NCI-H2081 treated with DMSO at 0.1 percent for 48 hours (cell line): ENCODE measurements around the gene RANBP3L.

ENCODE experiments used
- DNase-seq: peaks from one replicate; lab custom pipeline; 2025; lab: John Stamatoyannopoulos, UW

Gene RANBP3L

DNA sequence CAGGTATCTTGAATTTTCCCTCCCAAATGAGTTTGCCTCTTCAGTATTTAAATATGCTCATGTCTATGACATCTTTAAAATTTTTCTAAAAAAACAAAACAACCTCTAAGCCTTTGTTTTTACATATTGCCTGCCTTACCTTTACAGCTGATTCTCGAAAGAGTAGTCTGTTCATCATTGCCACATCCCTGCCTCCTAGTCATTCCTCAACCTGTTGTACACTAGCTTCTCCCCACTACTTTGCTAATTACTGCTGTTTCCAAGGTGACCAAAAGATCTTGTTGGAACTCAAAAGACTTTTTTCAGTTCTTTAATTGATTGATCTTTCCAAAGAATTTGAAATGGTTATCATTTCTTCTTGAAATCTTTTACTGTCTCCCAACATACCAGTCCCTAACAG, 58.0 kb downstream of the RANBP3L start:
- DNase-seq, result no peak

DNA sequence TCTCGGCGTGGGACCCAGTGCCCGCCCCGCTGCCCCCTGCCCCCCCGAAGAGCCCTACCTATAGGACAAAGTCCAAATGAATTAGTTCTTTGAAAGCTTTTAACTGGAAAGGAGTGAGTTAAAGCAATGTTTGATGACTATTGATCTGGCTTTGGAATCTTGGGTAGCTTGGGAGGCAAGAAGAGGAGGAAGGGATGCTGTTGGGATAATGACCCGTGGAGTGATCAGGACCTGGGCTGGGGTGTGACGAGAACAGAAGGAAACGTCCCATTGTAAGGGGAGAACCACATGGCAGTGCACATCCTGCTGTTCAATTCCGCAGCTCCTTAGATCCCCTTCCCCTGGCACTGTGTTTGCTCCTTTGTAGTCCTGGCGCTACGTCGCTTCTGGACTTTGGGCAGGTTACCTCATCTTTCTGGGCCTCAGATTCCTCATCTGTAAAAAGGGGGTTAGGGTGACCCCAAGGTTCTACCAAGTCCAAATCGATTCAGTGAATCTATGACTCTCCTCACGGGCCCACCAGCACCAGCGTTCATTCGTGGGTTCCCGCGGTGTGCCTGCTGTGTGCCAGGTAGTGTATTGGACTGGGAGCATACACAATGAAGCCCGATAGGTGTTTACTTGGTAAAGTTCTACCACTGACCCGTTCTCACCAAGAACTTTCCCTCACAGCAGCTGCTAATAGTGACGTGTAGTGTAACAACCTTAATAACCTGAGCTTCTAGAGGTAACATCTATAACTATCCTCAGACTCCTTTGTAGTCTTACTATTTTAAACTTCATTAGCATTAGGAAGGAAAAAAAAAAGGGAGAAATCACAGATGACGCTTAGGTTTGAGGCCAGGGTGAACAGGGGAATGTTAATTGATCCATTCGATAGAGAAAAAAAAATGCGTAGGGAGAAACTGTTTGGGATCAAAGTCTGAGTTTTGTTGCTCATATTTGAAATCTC, 58.9 kb downstream of the RANBP3L start:
- DNase-seq, result no peak

DNA sequence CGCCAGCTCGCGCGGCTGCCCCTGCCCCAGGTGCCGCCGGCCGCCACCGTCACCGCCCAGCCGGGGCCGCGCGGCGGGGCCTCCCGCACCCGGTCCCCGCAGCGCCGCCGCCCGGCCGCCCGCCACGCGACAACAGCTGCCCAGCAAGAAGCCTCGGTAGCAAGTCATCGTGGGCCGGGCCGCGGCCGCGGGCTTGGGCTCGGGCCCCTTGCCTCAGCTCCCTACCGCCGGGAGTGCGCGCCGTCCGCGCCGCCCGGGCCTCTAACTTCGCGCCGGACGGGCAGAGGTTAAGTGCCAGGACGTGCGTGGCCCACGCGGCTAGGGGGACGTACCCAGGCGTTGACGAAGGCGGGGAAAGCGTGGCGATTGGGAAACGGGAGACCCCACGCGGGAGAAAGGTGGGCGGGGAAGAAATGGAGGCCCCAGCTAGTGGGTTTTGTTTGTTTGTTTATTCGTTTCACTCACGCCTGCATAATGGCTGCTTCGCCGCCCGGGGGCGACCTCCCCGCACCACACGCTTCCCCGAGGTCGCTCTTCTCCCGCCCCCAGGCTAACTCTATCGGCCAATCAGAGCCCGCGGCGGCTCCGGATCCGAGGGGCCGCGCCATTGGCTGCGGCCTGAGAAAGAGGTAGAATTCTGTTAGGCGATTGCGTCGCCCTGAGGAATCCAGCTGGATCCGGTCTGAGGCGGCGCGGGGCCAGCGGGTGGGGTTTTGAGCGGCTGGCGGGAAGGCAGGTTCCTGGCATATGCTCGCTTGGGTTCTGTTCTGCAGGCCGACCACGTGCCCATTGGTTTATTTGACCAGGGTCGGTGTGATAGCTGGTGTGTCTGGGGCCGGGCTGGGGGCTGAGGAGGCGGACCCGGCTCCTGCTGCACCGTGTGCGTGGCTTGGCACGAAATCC, 59.8 kb downstream of the RANBP3L start, which contains the start of gene NADK2:
TSS of gene NADK2 (minus strand) at position 295 of the 903 bp plus-strand sequence. CDS start at position 168, 127 bp downstream.
- peak; percentile 96 for DNase-seq

DNA sequence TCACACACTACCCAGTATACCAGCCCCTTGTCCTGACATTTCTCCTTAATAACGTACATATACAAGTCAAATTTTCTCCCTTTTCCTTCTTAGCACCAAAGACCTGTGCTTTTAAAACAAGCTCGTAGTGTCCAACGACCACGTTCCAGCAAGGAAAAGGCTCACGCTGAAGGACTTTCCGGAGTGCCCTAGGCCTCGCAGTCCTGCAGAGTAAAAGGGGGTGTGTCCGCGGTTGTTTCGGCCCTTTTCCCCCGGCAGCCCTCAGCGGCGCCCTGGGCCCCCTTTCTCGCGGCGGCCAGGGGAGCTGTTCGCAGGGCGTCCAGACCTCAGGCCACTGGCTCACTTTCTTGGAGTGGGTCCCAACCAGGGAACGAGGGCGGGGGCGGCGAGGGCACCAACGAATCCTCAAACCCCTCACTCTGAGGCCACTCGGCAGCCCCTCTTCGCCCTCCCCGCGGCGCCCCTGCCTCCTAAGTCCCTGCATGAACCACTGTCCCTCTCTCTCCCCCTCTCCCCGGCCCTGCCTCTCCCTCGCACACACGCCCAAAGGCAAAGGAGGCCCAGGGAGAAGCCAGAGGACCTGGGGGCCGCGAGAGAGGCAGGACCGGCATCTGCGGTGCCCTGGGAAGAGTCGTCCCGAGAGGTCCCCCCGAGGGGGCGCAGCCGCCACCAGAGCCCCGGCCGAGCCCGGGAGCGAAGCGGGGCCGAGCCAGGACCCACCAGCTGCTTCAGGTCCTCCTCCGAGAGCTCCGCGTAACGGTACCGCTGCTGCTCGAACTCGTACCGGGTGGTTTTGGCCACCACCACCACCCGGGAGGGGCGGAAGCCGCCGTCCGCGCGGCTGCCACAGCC, 60.7 kb downstream of the RANBP3L start:
- no peak for DNase-seq

DNA sequence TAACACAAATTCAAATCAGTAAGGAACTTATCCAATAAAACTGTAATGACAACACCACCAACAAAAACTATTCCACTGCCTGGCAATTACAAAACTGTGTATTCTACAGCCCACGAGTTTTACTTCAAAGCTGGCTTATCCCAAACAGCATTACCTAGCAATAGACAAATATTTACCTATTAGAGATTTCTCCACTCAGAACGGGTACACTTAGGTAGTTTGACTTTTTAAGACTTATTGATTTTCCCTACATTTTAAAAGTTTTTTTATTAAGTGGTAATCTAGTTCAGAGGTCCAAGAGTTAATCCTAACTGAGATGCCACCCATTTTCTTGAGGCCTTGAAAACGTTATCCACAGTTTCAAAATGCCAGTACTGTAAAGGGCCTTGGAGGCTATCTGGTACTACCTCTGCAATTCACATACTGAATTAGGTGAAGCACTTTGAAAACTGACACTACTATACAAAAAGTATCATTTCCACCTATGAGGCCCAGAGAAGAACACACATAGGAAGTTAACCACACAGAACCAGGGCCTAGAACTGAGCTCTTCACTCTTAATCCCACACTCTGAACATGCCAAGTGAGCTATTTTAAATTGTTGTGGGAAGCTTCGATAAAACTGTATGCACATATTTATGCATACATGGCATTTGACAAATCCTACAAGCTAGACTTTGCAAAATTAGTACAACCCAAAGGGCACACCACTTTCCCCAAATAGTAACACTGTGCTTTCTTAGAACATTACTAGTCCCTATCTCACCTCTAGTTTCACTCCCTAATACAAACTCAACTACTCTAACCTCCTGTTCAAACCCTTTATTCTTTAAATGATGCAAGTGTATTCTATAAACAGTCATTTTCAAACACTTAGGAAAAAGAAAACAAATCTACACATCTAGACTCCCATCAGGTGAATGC, 62.1 kb downstream of the RANBP3L start:
- no peak for DNase-seq

DNA sequence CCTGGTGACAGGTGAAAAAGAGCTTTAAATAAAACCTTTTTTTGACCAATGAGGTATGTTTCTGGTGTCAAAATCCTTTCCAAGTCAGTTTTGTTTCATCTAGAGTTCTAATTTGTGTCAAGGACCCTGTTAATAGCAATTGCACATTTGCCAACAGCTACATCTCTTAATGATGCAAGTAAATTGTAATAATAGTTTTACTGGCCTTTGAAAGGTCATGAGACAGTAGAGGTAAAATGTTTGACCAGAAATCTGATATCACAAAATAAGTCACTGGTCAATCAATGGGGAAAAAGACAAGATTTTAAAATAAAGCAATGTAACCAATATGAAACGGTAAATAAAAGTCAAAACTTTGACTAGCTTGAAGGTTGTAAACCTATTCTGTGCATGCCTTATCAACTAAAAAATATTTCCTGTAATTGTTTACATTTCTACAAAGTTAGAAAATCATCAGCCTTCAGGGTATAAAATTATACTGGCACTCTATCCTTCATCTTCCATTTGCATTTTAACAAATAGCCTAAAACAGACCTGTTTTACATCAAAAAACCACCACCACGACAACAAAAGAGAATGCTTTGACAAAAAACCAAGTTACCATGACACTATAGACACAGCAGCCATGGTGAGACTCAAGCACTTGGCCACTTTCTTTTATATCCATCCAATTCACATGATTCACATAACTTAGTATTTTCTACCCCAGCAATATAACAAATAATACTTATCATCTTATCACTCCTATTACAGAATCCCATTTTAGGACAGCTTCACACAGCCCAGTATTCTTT, 63.0 kb downstream of the RANBP3L start:
- no peak for DNase-seq

DNA sequence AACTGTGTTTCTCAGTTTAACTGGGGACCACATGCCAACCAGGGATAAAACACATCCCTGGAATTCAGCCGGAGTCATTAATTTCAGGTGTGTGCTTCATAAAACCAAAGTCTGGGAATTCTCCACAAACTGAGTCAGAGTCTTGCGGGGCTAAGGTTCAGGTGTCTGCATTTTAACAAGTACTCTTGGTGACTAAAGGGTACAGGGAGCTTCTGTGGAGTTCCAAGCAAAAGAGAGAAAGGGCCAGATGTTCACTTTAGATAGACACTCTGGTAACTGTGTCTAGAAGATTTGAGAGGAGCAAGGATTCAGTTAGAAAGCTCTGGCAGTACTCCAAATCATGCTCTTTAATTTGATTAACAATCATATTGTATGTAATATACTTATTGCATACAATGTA, 64.0 kb downstream of the RANBP3L start:
- DNase-seq, result no peak

DNA sequence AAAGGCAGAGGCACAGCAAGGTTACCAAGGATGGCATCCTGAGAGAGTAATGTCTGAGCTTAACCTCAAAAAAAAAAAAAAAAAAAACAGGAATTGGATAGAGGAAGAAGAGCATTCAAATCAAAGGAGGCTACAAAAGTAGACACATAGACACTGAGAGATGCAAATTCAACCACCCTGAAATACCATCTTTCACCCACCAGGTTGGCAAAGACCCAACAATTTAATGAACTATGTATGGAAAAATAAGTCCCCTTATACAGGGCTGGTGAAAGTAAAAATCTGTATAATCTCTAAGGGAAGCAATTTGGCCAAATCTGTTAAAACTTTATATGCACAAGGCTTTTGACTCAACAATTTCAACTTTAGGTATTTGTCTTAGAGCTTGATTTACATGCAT, 64.9 kb downstream of the RANBP3L start:
- DNase-seq, result no peak

DNA sequence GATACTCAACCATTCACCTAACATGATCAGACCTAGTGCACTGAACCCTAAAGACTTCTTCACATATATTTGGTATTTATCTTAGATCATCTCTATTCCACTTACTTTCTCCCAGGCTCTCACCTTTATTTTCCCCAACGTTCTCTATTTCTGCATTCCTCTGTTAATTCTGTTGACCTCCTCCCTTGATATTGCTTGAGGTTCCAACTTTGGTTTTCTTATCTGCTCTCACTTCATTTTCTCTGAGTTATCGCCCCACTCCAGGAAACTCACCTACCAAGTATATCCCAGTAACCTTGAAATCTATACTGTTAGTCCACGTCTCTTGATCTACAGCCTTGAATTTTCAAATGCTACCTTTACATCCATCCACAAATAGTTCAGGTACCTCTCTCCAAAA, 69.2 kb downstream of the RANBP3L start:
- DNase-seq, result no peak

DNA sequence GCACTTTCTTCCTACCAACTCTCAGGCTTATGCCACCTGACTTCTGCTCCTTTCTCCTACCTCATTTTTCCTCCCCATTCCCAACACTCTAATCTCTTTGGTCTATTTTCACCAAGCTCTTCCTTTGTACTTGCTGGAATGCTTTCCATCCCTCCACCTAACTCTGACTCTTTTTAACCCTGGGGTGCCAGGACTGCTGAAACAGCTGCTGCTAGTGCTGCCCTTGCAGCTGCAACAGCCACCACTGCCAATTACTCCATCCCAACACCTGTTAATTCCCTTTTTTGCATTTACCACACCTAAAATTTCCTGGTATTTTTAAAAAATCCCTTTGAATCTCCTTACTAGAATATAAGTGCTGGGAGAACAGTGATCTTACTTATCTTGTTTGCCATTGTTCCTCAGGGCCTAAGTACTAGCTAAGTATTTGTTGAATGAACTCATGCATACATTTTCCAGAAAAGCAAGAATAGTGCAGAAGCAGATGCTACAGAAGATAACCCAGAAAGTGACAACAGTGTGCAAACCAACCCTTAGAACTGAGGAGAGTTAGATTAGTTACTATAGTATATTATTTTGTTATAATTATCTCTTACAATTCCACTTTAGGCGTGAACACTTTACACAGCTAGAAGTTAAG, 71.4 kb downstream of the RANBP3L start:
- no peak for DNase-seq

DNA sequence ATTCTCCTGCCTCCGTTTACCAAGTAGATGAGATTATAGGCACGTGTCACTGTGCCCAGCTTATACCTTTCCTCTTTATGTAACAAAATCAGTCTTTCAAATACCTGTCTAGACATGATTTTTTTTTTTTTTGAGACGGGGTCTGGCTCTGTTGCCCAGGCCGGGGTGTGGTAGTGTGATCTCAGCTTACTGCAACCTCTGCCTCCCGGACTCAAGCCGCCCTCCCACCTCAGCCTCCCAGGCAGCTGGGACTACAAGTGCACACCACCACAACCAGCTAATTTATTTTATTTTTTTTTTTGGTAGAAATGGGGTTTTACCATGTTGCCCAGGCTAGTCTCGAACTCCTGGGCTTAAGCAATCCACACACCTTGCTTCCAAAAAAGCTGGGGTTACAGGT, 73.2 kb downstream of the RANBP3L start:
- DNase-seq, result no peak

DNA sequence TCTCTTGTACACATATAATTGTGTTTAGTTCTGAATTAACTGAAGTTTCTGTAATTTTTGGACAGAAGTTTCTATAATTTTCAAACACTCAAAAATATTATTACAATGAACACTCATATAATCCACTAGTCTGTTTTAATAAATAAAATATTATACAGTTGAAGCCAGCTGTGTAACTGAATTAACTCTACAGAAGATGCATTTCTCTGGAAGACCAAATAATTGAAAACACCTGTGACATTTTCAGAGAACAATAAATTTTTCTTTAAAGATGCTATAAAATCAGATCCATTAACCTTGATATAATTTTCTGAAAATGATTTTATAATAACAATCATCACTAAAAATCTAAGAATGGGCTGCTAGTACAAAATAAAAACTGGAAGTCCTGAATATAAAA, 74.7 kb downstream of the RANBP3L start:
- DNase-seq, result no peak

DNA sequence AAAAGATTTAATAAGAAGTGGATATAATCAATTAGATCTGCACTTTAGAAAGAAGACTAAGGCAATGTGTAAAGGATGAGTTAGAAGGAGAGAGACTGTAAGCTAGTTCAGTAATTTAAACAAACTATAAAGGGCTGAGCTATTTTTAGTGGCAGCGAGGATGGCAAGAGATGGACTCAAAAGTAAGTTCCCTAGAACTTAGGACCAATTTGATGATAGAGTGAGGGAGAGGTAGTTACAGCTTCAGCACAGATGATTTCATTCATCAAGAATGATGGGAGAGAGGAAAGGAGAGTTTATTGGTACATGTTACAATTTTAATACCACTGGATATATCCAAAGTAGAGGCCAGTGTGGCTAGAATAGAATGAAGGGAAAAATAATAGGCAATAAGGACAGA, 79.1 kb downstream of the RANBP3L start:
- no peak for DNase-seq

DNA sequence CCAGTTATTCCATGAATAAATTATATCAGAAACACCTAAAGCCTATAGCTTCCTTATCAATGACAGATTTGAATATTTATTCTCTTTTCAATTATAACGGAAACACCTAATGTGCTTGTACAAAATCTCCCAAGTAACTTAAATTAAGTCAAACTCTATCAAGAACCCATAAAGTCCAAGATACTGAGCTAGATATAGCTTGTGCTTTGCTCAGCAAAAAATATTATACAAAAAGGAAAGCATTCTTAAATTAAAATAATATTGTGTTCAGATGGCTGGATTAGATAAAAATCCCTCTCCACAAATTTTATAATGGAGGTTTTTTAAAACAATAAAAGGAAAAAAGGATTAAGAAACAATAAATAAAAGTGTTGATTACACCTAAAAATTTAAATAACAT, 83.7 kb downstream of the RANBP3L start:
- no peak for DNase-seq

DNA sequence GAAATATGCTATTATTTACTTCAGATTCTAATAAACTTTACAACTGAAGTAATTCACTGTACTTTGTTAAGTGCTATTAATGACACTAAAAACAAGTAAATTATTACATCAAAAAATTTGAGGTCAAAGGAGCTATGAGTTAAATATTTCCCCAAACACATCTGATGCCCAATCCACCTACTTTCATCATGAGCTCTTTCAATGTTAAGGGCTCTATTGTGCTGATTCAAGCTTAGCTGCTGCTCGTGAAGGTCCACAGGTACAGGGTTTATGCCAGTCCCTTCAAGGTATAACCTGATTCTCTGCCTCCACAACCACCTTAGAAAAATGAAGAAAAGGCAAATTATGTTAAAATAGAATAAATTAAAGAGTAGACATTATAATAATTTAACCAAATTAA, 84.1 kb downstream of the RANBP3L start:
- DNase-seq, result no peak

DNA sequence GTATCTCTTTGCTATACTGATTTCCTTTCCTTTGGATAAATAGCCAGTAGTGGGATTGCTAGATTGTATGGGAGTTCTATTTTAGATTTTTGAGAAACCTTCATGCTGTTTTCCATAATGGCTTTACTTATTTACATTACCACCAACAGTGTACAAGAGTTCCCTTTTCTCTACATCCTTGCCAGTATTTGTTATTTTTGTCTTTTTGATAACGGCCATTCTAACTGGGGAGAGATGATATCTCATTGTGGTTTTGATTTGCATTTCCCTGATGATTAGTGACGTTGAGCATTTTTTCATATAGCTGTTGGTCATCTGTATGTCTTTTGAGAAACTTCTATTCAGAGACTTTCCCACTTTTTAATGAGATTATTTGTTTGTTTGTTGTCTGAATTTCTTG, 85.8 kb downstream of the RANBP3L start:
- no peak for DNase-seq

DNA sequence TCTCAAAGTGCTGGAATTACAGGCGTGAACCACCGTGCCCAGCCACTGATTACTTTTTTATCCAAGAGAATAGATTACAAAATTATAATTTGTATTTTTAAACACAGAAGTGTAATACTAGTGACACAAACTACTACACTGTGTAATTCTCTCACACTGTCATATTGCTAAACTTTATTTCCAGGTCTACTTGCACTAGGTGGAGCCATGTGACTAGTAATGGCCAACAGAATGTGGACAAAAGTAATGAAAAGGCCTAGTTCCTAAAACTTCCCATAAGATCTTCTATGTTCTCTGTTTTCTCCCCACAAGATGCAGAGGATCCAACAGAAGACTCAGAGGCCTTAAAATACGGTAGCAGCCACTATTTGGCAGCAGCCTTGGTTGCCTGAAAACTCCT, 87.3 kb downstream of the RANBP3L start:
- no peak for DNase-seq

DNA sequence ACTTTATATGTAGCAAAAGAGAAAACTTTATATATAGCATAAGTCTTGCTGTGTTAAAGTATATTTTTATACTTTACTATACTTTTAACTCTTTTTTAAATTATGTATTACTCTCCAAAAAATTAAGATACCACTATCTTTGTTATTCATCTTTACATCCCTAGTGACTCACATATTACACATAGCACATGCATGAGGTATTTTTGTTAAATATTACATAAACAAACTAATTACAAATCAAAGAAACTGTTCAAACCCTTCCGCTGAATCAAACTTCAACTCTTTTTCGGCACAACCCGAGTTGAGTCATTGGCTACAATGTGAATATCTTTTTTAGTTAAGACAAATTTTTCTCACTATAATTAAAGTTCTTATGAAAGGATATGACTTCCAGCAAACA, 92.0 kb downstream of the RANBP3L start:
- DNase-seq, result no peak

DNA sequence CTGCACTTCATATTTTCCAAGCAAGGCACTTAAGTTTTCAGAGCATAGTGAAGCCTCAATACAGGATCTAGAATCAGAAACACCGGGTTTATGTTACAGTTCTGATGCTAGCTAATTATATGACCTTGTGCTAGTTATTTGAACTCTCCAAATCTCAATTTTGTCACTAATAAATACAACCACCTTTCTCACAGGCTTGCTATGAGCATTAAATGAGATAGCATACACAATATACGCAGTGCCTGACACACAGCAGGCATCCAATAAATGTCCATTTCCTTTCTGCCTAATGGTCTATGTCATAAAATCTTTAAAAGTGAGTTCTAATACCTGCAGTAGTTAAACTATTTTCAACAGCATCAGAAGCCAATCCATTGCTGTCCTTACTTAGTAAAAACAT, 92.9 kb downstream of the RANBP3L start:
- no peak for DNase-seq
